CD14-positive monocyte (primary cell): ENCODE measurements around the gene SPON2. TPM values are rescaled to one million over a fixed set of nuclear protein-coding genes. Genes with fewer than 3 reads are reported as not detected.

Source experiments
- DNase-seq, 3 donors: peaks; one replicate each; pipeline ENCODE4 v3.0.0-alpha.2; 2011 to 2022
- H2AFZ ChIP-seq: 2 replicates; pipeline ENCODE4 v1.6.0; 2012; ENCODE audit warnings: mild to moderate bottlenecking, low read depth, low read length, inconsistent platforms; ENCODE audit not compliant: insufficient read depth, poor library complexity, severe bottlenecking
- H3K27ac ChIP-seq, 2 donors: 1 replicate in 1 of 2; 2 replicates in 1 of 2; pipeline ENCODE4 v1.5.1; 2012 to 2013; ENCODE audit warnings: low read length in 2 of 2, control low read depth in 1 of 2, inconsistent platforms in 1 of 2, low read depth in 1 of 2, mild to moderate bottlenecking in 1 of 2
- H3K27me3 ChIP-seq, 2 donors: one replicate each; pipeline versions ENCODE4 v1.6.0 to v1.6.1; 2011 to 2013; ENCODE audit warnings: low read length in 2 of 2; ENCODE audit not compliant: control insufficient read depth in 2 of 2, insufficient read depth in 2 of 2
- H3K36me3 ChIP-seq, 2 donors: replicated peaks in 1 of 2; 1 replicate in 1 of 2; 2 replicates in 1 of 2; pipeline versions ENCODE4 v1.5.1 to v1.6.1; 2012 to 2013; ENCODE audit warnings: low read length in 2 of 2, control low read depth in 1 of 2, inconsistent platforms in 1 of 2, mild to moderate bottlenecking in 1 of 2; ENCODE audit not compliant: insufficient read depth in 2 of 2, control insufficient read depth in 1 of 2
- H3K4me1 ChIP-seq, 2 donors: 1 replicate in 1 of 2; 2 replicates in 1 of 2; pipeline versions ENCODE4 v1.5.1 to v1.6.1; 2012 to 2013; ENCODE audit warnings: low read length in 2 of 2, control low read depth in 1 of 2, inconsistent platforms in 1 of 2, mild to moderate bottlenecking in 1 of 2, moderate library complexity in 1 of 2; ENCODE audit not compliant: insufficient read depth in 2 of 2, control insufficient read depth in 1 of 2
- H3K4me2 ChIP-seq: replicated peaks from 2 replicates; pipeline ENCODE3; 2012; ENCODE audit warnings: low read length, moderate library complexity, mild to moderate bottlenecking; ENCODE audit not compliant: poor library complexity, severe bottlenecking; ENCODE audit errors: extremely low read depth
- H3K4me3 ChIP-seq, 3 experiments: fragments of 200-600 bp in 1 of 3; sonication (generic) in 1 of 3; replicated peaks in 1 of 3; 1 replicate in 2 of 3; 2 replicates in 1 of 3; pipeline ENCODE4 v1.5.1; 2011 to 2013; ENCODE audit warnings: low read length in 3 of 3, mild to moderate bottlenecking in 3 of 3, control low read depth in 2 of 3, low read depth in 2 of 3, inconsistent platforms in 1 of 3, moderate library complexity in 1 of 3
- H3K79me2 ChIP-seq: 2 replicates; pipeline ENCODE4 v1.6.0; 2012; ENCODE audit warnings: mild to moderate bottlenecking, control low read depth, inconsistent platforms, low read length, moderate library complexity; ENCODE audit not compliant: insufficient read depth
- H3K9ac ChIP-seq: 2 replicates; pipeline ENCODE4 v1.6.0; 2017; ENCODE audit warnings: low read length, mild to moderate bottlenecking; ENCODE audit not compliant: insufficient read depth, poor library complexity, severe bottlenecking
- H3K9me3 ChIP-seq, 2 donors: replicated peaks in 1 of 2; 1 replicate in 1 of 2; 2 replicates in 1 of 2; pipeline versions ENCODE4 v1.5.1 to v1.6.1; 2012 to 2013; ENCODE audit warnings: low read length in 2 of 2, control low read depth in 1 of 2; ENCODE audit not compliant: control insufficient read depth in 1 of 2, insufficient read depth in 1 of 2
- H4K20me1 ChIP-seq: 2 replicates; pipeline ENCODE4 v1.6.0; 2012; ENCODE audit warnings: mild to moderate bottlenecking, low read length, control low read depth, moderate library complexity; ENCODE audit not compliant: insufficient read depth
- H3K27ac Mint-ChIP-seq, 7 donors: one replicate each; pipeline ENCODE4 v1.8.0; 2020; ENCODE audit warnings: mild to moderate bottlenecking in 7 of 7, mixed read lengths in 7 of 7, moderate library complexity in 6 of 7, inconsistent platforms in 2 of 7
- H3K27me3 Mint-ChIP-seq, 3 donors: one replicate each; pipeline ENCODE4 v1.8.0; 2021 to 2022; ENCODE audit warnings: low read depth in 3 of 3, mild to moderate bottlenecking in 3 of 3, mixed read lengths in 3 of 3, moderate library complexity in 3 of 3, inconsistent platforms in 1 of 3
- H3K36me3 Mint-ChIP-seq, 2 donors: one replicate each; pipeline ENCODE4 v1.8.0; 2020; ENCODE audit warnings: mixed read lengths in 2 of 2, inconsistent platforms in 1 of 2, mild to moderate bottlenecking in 1 of 2
- H3K4me1 Mint-ChIP-seq: one replicate; pipeline ENCODE4 v1.8.0; 2020; ENCODE audit warnings: mild to moderate bottlenecking, mixed read lengths
- H3K4me3 Mint-ChIP-seq, 2 donors: one replicate each; pipeline ENCODE4 v1.8.0; 2020; ENCODE audit warnings: mild to moderate bottlenecking in 2 of 2, mixed read lengths in 2 of 2, moderate library complexity in 1 of 2
- H3K9me3 Mint-ChIP-seq, 7 donors: one replicate each; pipeline ENCODE4 v1.8.0; 2020 to 2022; ENCODE audit warnings: mixed read lengths in 7 of 7, mild to moderate bottlenecking in 6 of 7, moderate library complexity in 6 of 7, inconsistent platforms in 2 of 7
- WGBS: methylation state at CpG from one replicate; pipeline ENCODE4 v1.1.5; 2013; ENCODE audit warnings: missing lambda C conversion rate; ENCODE audit not compliant: insufficient coverage; 5-methylcytosine and 5-hydroxymethylcytosine counted together
- intact Hi-C, 2 donors: fragments of 100-400 bp; cut with micrococcal nuclease; formaldehyde crosslinking; loops; one replicate each; pipeline versions ENCODE4 v1.15.0 to v1.15.1; 2023
- polyA plus RNA-seq, 3 donors: library from polyadenylated mRNA; depleted of rRNA in 1 of 3; unstranded in 2 of 3; stranded (reverse) in 1 of 3; fragments of 300-500 nt in 2 of 3; fragments of >200 nt in 1 of 3; fragmentation: Illumina TruSeq in 2 of 3; gene quantifications; 1 replicate in 2 of 3; 2 replicates in 1 of 3; pipeline ENCODE4 v1.2.3, GENCODE V29; 2012 to 2021
- TF ChIP-seq, protein P1 (sequence below): fragments of 200-600 bp; IDR thresholded peaks from one replicate; pipeline ENCODE4 v1.8.0; 2022; ENCODE audit warnings: antibody characterized with exemption, mild to moderate bottlenecking

Gene SPON2
- polyA plus RNA-seq, 3 donors = 0.74 to 1.4 (median 0.90) TPM

GRCh38 chr4:1195891-1196401, 23.6 kb upstream of the SPON2 start:
- peak in 1 of 3 donors; percentile 1 for DNase-seq
- Histone ChIP-seq H3K27me3 (no peaks in the 10 kb centered on the region), H3K4me3 (no peak overlapping the region), H3K4me2 (no peak overlapping the region), H3K36me3 (no peaks in the 10 kb centered on the region), H3K9me3 (no peaks in the 10 kb centered on the region), H3K27ac (no peak overlapping the region), H3K4me1 (peaks cover 8 to 9% of the 10 kb centered on the region in 2 donors), H2AFZ (no peak overlapping the region), H4K20me1 (no peaks in the 10 kb centered on the region), H3K9ac (no peak overlapping the region), H3K79me2 (no peaks in the 10 kb centered on the region)
- peaks cover 0 to 2% of the 10 kb centered on the region in 2 donors for H3K36me3 Mint-ChIP-seq
- peaks cover 0 to 3% (median 0%) of the 10 kb centered on the region in 7 donors for H3K9me3 Mint-ChIP-seq
- WGBS = 91% methylated on average over 12 of the region's 16 CpGs
- peaks cover 0 to 5% (median 3%) of the 10 kb centered on the region in 3 donors for H3K27me3 Mint-ChIP-seq
- peaks cover 9% of the 10 kb centered on the region for H3K4me1 Mint-ChIP-seq
- intact Hi-C loops = no loop called here
- H3K4me3 Mint-ChIP-seq = no peak overlapping the region
- H3K27ac Mint-ChIP-seq = no peak overlapping the region
- TF ChIP-seq, protein P1, sequence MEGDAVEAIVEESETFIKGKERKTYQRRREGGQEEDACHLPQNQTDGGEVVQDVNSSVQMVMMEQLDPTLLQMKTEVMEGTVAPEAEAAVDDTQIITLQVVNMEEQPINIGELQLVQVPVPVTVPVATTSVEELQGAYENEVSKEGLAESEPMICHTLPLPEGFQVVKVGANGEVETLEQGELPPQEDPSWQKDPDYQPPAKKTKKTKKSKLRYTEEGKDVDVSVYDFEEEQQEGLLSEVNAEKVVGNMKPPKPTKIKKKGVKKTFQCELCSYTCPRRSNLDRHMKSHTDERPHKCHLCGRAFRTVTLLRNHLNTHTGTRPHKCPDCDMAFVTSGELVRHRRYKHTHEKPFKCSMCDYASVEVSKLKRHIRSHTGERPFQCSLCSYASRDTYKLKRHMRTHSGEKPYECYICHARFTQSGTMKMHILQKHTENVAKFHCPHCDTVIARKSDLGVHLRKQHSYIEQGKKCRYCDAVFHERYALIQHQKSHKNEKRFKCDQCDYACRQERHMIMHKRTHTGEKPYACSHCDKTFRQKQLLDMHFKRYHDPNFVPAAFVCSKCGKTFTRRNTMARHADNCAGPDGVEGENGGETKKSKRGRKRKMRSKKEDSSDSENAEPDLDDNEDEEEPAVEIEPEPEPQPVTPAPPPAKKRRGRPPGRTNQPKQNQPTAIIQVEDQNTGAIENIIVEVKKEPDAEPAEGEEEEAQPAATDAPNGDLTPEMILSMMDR = no peak

DNA sequence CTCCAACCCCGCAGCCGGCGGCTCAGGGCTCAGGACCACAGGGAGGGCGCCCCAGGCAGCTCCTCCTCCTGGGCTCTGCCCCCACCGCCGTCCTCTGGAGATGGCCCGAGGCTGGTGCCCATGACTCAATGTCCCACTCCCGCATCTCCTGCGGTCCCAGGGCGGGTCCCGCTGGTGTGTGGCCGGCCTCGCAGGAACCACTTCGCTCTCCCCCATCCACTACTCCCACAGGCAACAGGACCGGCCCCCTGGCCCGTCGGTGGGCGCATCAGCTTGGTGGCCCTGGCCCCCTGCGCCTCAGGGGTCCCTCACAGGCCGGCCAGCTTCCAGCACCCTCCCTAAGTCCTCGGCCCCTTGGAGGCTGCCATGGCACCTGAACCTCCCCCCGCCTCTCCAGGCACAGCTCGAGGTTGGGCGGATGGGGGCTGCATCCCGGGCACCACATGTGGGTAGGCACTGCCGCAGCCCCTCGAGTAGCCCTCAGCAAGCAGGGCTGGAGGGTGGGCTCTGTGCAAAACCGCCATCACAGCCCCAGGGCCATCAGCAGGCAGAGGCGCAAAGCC, 22.8 kb upstream of the SPON2 start:
- Histone ChIP-seq H3K36me3 (no peaks in the 10 kb centered on the region), H3K4me1 (peaks cover under 1 to 1% of the 10 kb centered on the region in 2 donors), H4K20me1 (no peaks in the 10 kb centered on the region), H3K27me3 (no peaks in the 10 kb centered on the region), H3K9me3 (no peaks in the 10 kb centered on the region), H3K79me2 (no peaks in the 10 kb centered on the region), H3K4me3 (no peak overlapping the region), H3K9ac (no peak overlapping the region), H2AFZ (no peak overlapping the region), H3K27ac (no peak overlapping the region), H3K4me2 (no peak overlapping the region)
- peaks cover 0 to 5% (median 3%) of the 10 kb centered on the region in 3 donors for H3K27me3 Mint-ChIP-seq
- peaks cover 0 to 3% (median 0%) of the 10 kb centered on the region in 7 donors for H3K9me3 Mint-ChIP-seq
- intact Hi-C loops = no loop called here
- WGBS = 93% methylated on average over 20 of the region's 29 CpGs
- peak in 1 of 3 donors; percentile 1 for DNase-seq
- H3K4me1 Mint-ChIP-seq = peaks cover 2% of the 10 kb centered on the region
- H3K4me3 Mint-ChIP-seq = no peak overlapping the region
- TF ChIP-seq, protein P1 = no peak
- peaks cover 0 to 2% of the 10 kb centered on the region in 2 donors for H3K36me3 Mint-ChIP-seq
- no peak overlapping the region for H3K27ac Mint-ChIP-seq
